Right atrium auricular region (tissue), 2 donors: ENCODE measurements around the gene SMAD9. TPM values are rescaled to one million over a fixed set of nuclear protein-coding genes. Genes with fewer than 3 reads are reported as not detected.

ENCODE experiments used
- DNase-seq: peaks from one replicate; pipeline ENCODE4 v3.0.0-alpha.2; 2019; ENCODE audit warnings: low spot score
- H3K27ac ChIP-seq, 2 donors: fragments of 200-600 bp; sonication (generic); 1 replicate in 1 of 2; 2 replicates in 1 of 2; pipeline ENCODE4 v1.5.1; 2016 to 2019
- H3K27me3 ChIP-seq, 2 donors: fragments of 200-600 bp; sonication (generic); one replicate each; pipeline versions ENCODE4 v1.5.1 to v1.6.0; 2017 to 2019
- H3K36me3 ChIP-seq: fragments of 200-600 bp; sonication (generic); one replicate; pipeline ENCODE4 v1.5.1; 2016
- H3K4me1 ChIP-seq, 2 donors: fragments of 200-600 bp; sonication (generic); one replicate each; pipeline versions ENCODE4 v1.5.1 to v1.6.0; 2017 to 2019
- H3K4me3 ChIP-seq, 2 donors: fragments of 200-600 bp; sonication (generic); 1 replicate in 1 of 2; 2 replicates in 1 of 2; pipeline ENCODE4 v1.5.1; 2017 to 2019; ENCODE audit warnings: mild to moderate bottlenecking in 1 of 2, moderate library complexity in 1 of 2
- H3K9me3 ChIP-seq, 2 donors: fragments of 200-600 bp; sonication (generic); one replicate each; pipeline ENCODE4 v1.5.1; 2019
- total RNA-seq, 2 donors: library from RNA; depleted of rRNA; stranded (reverse); fragments of >200 nt; gene quantifications; one replicate each; pipeline ENCODE4 v1.1.0, GENCODE V29; 2016
- TF ChIP-seq, protein P1 (sequence below), 2 donors: fragments of 200-600 bp; sonication (generic); IDR thresholded peaks; one replicate each; pipeline ENCODE4 v1.5.1; 2019; ENCODE audit warnings: antibody characterized with exemption in 2 of 2

The SMAD9 gene
- total RNA-seq, 2 donors from 2014 or later, result 3.2 to 15.6 TPM

DNA sequence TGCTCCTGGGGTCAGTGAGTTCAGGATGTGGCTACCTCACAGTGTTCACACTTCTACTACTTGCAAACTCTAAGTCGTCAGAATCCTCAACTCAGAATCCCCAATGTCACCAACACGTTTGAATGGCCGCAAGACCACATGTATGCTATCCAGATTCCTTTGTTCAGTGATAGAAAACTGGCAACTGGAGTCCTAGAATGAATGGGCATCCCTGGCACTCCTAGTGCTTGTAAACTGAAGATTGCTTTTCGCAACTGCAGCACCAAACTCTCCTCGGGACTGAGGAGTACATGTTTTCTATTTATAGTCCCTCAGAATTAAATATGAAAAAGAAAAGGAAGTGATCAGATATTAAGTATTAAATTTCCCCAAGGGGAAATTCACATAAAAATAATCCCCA lies 4.9 kb downstream of the SMAD9 start:
- TF ChIP-seq, protein P1, sequence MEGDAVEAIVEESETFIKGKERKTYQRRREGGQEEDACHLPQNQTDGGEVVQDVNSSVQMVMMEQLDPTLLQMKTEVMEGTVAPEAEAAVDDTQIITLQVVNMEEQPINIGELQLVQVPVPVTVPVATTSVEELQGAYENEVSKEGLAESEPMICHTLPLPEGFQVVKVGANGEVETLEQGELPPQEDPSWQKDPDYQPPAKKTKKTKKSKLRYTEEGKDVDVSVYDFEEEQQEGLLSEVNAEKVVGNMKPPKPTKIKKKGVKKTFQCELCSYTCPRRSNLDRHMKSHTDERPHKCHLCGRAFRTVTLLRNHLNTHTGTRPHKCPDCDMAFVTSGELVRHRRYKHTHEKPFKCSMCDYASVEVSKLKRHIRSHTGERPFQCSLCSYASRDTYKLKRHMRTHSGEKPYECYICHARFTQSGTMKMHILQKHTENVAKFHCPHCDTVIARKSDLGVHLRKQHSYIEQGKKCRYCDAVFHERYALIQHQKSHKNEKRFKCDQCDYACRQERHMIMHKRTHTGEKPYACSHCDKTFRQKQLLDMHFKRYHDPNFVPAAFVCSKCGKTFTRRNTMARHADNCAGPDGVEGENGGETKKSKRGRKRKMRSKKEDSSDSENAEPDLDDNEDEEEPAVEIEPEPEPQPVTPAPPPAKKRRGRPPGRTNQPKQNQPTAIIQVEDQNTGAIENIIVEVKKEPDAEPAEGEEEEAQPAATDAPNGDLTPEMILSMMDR (IDR thresholded peaks at IDR 0.05), result no peak
- Histone ChIP-seq H3K4me3 (no peak overlapping the region), H3K9me3 (no peaks in the 10 kb centered on the region), H3K36me3 (no peaks in the 10 kb centered on the region), H3K27me3 (no peaks in the 10 kb centered on the region), H3K27ac (no peak overlapping the region), H3K4me1 (peaks cover 0 to 11% of the 10 kb centered on the region in 2 donors)
- no peak for DNase-seq

DNA sequence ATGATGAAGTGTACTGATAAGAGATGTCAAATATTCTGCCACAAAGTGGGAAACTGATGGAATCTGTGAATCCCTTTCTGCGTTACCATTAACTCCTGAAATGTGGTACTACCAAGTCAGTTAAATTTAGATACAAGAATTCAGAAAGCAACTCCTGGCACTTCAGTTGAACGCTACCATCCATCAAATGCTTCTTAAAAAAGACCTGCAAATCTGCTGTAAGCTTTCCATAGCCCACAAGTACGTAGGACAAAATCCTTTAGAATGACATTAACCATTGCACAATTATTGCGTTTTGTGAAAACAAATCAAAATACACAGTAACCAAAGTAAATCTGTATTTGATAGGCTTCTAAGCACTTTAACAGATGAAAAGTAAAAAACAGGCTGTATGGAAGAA lies 5.4 kb downstream of the SMAD9 start:
- no peaks in the 10 kb centered on the region for H3K36me3 ChIP-seq
- H3K4me3 ChIP-seq, result no peak overlapping the region
- H3K9me3 ChIP-seq, result no peaks in the 10 kb centered on the region
- H3K4me1 ChIP-seq, result peaks cover 0 to 11% of the 10 kb centered on the region in 2 donors
- no peak overlapping the region for H3K27ac ChIP-seq
- TF ChIP-seq, protein P1 (IDR thresholded peaks at IDR 0.05), result no peak
- H3K27me3 ChIP-seq, result no peaks in the 10 kb centered on the region
- DNase-seq, result no peak

DNA sequence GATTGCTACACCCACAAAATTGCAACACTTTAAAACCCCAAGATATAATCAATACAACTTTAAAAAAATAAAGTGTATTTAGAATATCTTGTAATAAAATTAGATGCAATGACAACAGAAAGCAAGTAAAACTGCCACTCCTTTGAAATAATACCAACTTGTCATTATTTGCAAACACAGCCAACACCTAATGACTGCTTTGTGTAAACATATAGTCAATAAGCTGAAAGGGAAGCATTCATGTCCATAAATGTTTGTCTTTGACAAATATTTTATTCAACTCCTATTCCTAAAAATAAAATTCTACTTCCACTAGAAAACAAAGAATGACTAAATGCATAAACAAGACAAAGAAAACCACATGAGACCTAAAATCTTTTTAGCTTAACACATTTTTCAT lies 6.6 kb downstream of the SMAD9 start:
- H3K27ac ChIP-seq, result no peak overlapping the region
- TF ChIP-seq, protein P1 (IDR thresholded peaks at IDR 0.05), result no peak
- H3K4me3 ChIP-seq, result no peak overlapping the region
- peaks cover 0 to 5% of the 10 kb centered on the region in 2 donors for H3K4me1 ChIP-seq
- H3K27me3 ChIP-seq, result no peaks in the 10 kb centered on the region
- no peak for DNase-seq
- no peaks in the 10 kb centered on the region for H3K36me3 ChIP-seq
- H3K9me3 ChIP-seq, result no peaks in the 10 kb centered on the region

DNA sequence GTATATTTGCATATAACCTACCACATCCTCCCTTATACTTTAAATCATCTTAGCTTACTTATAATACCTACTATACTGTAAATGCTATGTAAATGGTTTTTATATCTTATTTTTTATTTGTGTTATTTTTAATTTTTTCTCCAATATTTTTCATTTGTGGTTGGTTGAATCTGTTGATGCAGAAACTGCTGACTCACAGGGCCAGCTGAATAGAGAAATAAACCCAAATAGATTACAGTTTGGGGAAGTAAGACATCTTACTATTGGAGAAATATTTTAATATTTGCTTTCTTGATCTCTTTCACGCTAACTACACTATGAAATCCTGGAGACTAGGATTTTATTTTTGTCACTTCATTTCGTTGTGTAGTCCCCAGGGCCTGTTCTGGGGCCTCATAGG lies 7.1 kb downstream of the SMAD9 start:
- Histone ChIP-seq H3K36me3 (no peaks in the 10 kb centered on the region), H3K9me3 (no peaks in the 10 kb centered on the region), H3K27me3 (no peaks in the 10 kb centered on the region), H3K4me1 (peaks cover 0 to under 1% of the 10 kb centered on the region in 2 donors), H3K4me3 (no peak overlapping the region), H3K27ac (no peak overlapping the region)
- no peak for DNase-seq
- TF ChIP-seq, protein P1 (IDR thresholded peaks at IDR 0.05), result no peak

DNA sequence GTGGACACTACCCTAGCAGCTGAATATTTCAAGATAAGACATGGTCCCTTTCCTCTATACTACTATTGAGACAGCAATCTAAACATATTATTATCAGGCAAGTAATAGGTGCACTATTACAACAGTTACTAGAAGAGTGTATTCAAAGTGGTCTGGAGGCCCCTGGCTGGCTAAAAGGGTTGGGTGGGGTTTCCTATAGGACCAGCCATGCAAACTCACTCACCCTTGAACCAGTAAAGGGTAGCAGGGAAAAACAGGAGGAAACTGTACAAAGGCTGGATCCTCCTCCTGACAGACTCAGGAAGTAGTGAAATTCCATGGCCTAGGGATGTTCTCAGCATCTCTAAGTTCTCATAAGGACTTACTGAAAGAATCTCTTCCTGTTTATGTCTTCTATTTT lies 7.7 kb downstream of the SMAD9 start:
- no peak overlapping the region for H3K4me3 ChIP-seq
- no peaks in the 10 kb centered on the region for H3K27me3 ChIP-seq
- H3K4me1 ChIP-seq, result no peaks in the 10 kb centered on the region
- H3K36me3 ChIP-seq, result no peaks in the 10 kb centered on the region
- H3K9me3 ChIP-seq, result no peaks in the 10 kb centered on the region
- H3K27ac ChIP-seq, result no peak overlapping the region
- DNase-seq, result no peak
- TF ChIP-seq, protein P1 (IDR thresholded peaks at IDR 0.05), result no peak

DNA sequence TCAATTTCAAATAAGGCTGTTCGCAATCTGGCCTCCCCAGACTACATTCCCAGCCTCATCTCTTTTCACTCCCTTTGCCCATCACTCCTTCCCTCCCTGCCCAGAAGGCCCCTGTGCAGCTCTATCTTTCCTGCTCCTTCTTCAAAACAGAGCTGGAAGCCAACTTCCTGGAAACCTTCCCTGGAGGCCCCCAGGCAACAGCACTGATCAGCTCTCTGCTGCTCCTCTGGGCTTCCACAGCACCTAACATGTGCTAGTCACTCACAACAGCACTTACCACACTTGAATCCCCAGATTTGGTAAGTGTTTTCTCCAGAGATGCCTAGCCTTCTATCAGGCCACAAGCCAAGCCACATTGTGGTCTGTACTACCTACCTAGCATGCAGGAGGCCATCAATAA lies 9.5 kb downstream of the SMAD9 start:
- TF ChIP-seq, protein P1 (IDR thresholded peaks at IDR 0.05), result no peak
- H3K27me3 ChIP-seq, result no peaks in the 10 kb centered on the region
- no peak for DNase-seq
- no peaks in the 10 kb centered on the region for H3K9me3 ChIP-seq
- H3K36me3 ChIP-seq, result no peaks in the 10 kb centered on the region
- H3K4me1 ChIP-seq, result no peaks in the 10 kb centered on the region
- no peak overlapping the region for H3K4me3 ChIP-seq
- no peak overlapping the region for H3K27ac ChIP-seq
